Keratinocyte (primary cell): ENCODE data around the gene FGFR3.

ENCODE experiments used
- CTCF ChIP-seq, 3 experiments: IDR thresholded peaks in 1 of 3; conservative IDR thresholded peaks in 1 of 3; optimal IDR thresholded peaks in 1 of 3; 2 replicates in 2 of 3; 3 replicates in 1 of 3; pipeline versions ENCODE3 to v1.5.1; 2011; ENCODE audit warnings: low read length in 3 of 3, mild to moderate bottlenecking in 3 of 3, moderate library complexity in 2 of 3, control low read depth in 1 of 3, inconsistent platforms in 1 of 3; ENCODE audit not compliant: insufficient read depth in 2 of 3; ENCODE audit errors: extremely low read depth in 1 of 3
- EZH2 ChIP-seq: IDR thresholded peaks from one replicate; pipeline ENCODE4 v1.6.1; 2012; ENCODE audit warnings: inconsistent platforms, mild to moderate bottlenecking, low read length, moderate library complexity

- TF ChIP-seq CTCF (optimal IDR thresholded peaks at IDR 0.05 in 1 of 3, IDR thresholded peaks at IDR 0.05 in 1 of 3, conservative IDR thresholded peaks at IDR 0.05 in 1 of 3; ENCODE audit: extremely low read depth in 1 of 3, insufficient read depth in 2 of 3, low read length in 3 of 3): no peak
- TF ChIP-seq EZH2: no peak
Measured at GRCh38 chr4:1792158-1792831, 798 bp upstream of the FGFR3 start.
